Nephron progenitor cell (in vitro differentiated cells): Measurements from ENCODE around the gene PDE6G.
A peak's percentile ranks its signal among the peaks of the same experiment; 100 is the strongest.

Source experiments
- DNase-seq: peaks from one replicate; pipeline ENCODE4 v3.0.0; 2021
- H3K27ac Mint-ChIP-seq: 2 replicates; pipeline ENCODE4 v1.8.0; 2021; ENCODE audit warnings: mild to moderate bottlenecking, moderate library complexity, mixed read lengths
- H3K27me3 Mint-ChIP-seq: 2 replicates; pipeline ENCODE4 v1.8.0; 2021; ENCODE audit warnings: mild to moderate bottlenecking, low read depth, mixed read lengths; ENCODE audit not compliant: poor library complexity
- H3K36me3 Mint-ChIP-seq: 2 replicates; pipeline ENCODE4 v1.8.0; 2021; ENCODE audit warnings: low read depth, mixed read lengths
- H3K4me1 Mint-ChIP-seq: 2 replicates; pipeline ENCODE4 v1.8.0; 2021; ENCODE audit warnings: mixed read lengths
- H3K4me3 Mint-ChIP-seq: 2 replicates; pipeline ENCODE4 v1.8.0; 2021; ENCODE audit warnings: mild to moderate bottlenecking, moderate library complexity, mixed read lengths
- H3K9me3 Mint-ChIP-seq: 2 replicates; pipeline ENCODE4 v1.8.0; 2021; ENCODE audit warnings: mild to moderate bottlenecking, moderate library complexity, mixed read lengths
- TF ChIP-seq, protein P1 (sequence below): fragments of 200-600 bp; sonication (generic); IDR thresholded peaks from 2 replicates; pipeline ENCODE4 v1.5.0; 2021; ENCODE audit warnings: antibody characterized with exemption

PDE6G gene

DNA sequence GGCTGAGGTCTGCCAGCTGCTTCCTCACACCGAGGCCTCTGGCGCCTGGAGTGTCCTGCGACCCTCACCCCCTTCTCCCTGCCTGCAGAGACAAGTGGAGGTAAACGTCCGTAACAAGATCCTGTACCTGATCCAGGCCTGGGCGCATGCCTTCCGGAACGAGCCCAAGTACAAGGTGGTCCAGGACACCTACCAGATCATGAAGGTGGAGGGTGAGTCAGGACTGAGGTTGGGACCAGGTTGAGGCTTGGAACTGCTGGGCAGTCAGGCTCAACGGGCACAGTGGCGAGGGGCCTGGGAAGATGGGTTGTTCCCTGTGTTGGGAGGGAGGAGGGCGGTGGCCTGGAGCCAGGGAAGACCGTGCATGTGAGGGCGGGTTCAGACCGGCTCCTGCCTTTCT lies 32.3 kb upstream of the PDE6G start:
- H3K27me3 Mint-ChIP-seq: peaks cover 2% of the 10 kb centered on the region
- no peaks in the 10 kb centered on the region for H3K9me3 Mint-ChIP-seq
- H3K27ac Mint-ChIP-seq: peak overlapping the region; percentile 79
- H3K4me3 Mint-ChIP-seq: no peak overlapping the region
- DNase-seq: no peak
- H3K4me1 Mint-ChIP-seq: peaks cover 15% of the 10 kb centered on the region
- TF ChIP-seq, protein P1, sequence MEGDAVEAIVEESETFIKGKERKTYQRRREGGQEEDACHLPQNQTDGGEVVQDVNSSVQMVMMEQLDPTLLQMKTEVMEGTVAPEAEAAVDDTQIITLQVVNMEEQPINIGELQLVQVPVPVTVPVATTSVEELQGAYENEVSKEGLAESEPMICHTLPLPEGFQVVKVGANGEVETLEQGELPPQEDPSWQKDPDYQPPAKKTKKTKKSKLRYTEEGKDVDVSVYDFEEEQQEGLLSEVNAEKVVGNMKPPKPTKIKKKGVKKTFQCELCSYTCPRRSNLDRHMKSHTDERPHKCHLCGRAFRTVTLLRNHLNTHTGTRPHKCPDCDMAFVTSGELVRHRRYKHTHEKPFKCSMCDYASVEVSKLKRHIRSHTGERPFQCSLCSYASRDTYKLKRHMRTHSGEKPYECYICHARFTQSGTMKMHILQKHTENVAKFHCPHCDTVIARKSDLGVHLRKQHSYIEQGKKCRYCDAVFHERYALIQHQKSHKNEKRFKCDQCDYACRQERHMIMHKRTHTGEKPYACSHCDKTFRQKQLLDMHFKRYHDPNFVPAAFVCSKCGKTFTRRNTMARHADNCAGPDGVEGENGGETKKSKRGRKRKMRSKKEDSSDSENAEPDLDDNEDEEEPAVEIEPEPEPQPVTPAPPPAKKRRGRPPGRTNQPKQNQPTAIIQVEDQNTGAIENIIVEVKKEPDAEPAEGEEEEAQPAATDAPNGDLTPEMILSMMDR: no peak
- peaks cover 11% of the 10 kb centered on the region for H3K36me3 Mint-ChIP-seq

DNA sequence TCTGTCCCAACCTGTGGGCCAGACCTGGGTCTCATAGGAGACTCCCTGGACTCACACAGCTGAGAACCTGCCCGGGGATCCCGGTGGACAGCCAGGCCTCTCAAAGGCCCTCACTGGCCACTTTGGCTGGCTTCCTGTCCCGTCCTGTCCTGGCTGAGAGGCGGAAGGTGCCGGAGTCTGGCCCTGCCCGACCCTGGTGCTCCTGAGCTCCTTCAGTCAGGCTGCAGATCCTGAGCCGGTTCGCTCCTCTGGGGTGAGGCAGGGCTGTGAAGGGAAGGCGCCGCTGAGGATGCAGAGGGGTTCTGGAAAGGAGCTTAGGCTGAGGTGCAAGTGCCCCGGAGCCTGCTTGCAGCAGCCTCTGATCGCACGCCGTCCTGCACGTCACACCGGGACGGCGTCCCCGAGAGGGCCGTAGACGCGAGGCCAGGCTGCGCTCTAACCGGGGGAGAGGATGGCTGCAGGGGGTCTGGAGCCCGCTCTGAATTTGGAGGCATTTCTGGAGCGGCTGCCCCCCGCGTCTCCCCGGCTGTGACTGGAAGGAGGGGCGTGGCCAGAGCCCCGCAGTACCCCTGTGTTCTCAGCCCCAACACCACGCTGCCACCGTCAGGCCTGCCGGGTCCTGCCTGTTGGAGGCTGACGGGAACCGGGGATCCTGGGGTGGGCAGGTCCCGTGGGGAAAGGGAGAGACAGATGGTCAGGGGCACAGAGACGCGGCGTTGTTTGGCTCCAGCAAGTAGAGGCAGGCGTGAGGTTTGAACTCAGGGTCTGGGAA lies 31.6 kb upstream of the PDE6G start:
- H3K4me3 Mint-ChIP-seq: no peak overlapping the region
- H3K27me3 Mint-ChIP-seq: peaks cover 2% of the 10 kb centered on the region
- peaks cover 16% of the 10 kb centered on the region for H3K4me1 Mint-ChIP-seq
- H3K27ac Mint-ChIP-seq: no peak overlapping the region
- no peaks in the 10 kb centered on the region for H3K9me3 Mint-ChIP-seq
- H3K36me3 Mint-ChIP-seq: peaks cover 11% of the 10 kb centered on the region
- DNase-seq: no peak
- TF ChIP-seq, protein P1: no peak

DNA sequence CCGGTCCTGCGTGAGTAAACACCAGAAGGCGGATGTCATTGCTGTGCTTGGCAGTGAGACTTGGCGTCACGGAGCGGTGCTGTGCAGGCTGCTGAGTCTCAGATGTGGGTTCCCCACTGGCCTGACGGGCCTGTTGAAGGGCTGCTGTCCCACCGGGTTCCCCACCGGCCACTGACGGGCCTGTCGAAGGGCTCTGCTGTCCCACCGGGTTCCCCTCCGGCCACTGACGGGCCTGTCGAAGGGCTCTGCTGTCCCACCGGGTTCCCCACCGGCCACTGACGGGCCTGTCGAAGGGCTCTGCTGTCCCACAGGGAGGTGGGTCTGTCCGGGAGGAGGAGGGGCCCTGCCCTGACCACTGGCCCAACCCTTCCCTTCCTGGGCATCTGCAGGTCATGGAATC lies 30.3 kb upstream of the PDE6G start:
- H3K27me3 Mint-ChIP-seq: peaks cover 2% of the 10 kb centered on the region
- H3K9me3 Mint-ChIP-seq: no peaks in the 10 kb centered on the region
- no peak overlapping the region for H3K4me3 Mint-ChIP-seq
- DNase-seq: no peak
- peak overlapping the region; percentile 68 for H3K27ac Mint-ChIP-seq
- TF ChIP-seq, protein P1: no peak
- peaks cover 11% of the 10 kb centered on the region for H3K36me3 Mint-ChIP-seq
- peaks cover 27% of the 10 kb centered on the region for H3K4me1 Mint-ChIP-seq

DNA sequence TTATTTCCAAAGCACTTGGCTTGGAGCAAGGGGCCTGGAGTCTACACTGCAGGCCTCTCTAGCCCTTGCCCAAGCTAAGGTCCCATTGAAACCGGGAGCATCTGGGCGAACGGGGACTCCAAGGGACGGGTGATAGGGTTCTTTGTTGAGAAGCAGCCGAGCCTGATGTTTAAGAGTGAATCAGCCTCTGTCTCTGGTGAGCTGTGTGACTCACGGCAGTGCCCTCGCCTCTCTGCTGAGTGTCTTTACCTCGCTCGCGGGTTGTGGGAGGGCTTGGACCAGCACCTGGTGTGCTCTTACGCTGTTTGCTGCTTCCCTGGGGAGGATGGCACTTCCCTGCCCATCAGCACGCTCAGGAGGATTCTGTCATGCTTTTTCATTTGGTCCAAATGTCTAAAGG lies 28.8 kb upstream of the PDE6G start:
- Mint-ChIP-seq H3K4me1 (peaks cover 30% of the 10 kb centered on the region), H3K9me3 (no peaks in the 10 kb centered on the region), H3K27ac (no peak overlapping the region), H3K27me3 (peaks cover 2% of the 10 kb centered on the region), H3K36me3 (peaks cover 12% of the 10 kb centered on the region), H3K4me3 (peak overlapping the region; percentile 87)
- DNase-seq: no peak
- TF ChIP-seq, protein P1: no peak

DNA sequence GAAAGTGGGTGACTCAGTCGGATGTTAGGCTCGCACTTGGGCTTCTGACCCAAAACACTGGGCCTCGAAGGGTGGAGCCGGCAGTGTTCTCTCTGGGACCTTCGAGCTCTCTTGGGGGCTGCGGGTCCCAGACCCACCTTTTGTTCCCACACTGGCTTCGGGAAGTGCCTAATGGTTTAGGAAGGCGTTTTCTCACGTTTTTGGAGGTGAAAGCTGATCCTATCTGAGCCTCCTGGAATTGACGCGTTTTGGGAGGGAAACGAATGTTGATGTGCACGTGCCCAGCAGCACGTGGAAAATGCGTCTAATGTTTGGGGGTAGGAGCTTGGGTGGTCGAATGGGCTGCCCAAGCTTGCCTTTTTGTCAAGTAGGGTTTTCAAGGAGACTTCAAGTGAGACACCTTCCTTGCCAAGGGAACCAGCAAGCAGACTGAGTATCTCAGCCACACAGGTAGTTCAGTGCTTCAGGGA lies 28.1 kb upstream of the PDE6G start:
- DNase-seq: no peak
- H3K4me3 Mint-ChIP-seq: peak overlapping the region; percentile 87
- peak overlapping the region; percentile 83 for H3K27ac Mint-ChIP-seq

More for the DNA sequence above, 28.1 kb upstream of the PDE6G start:
- TF ChIP-seq, protein P1: no peak
- Mint-ChIP-seq H3K4me1 (peaks cover 30% of the 10 kb centered on the region), H3K9me3 (no peaks in the 10 kb centered on the region), H3K36me3 (peaks cover 14% of the 10 kb centered on the region), H3K27me3 (peaks cover 2% of the 10 kb centered on the region)
